Upper lobe of left lung (tissue), 4 donors: ENCODE measurements around the gene HIVEP2.

Experiments
- EP300 ChIP-seq, 4 donors: sonication (generic); formaldehyde crosslinking; IDR thresholded peaks; one replicate each; pipeline ENCODE4 v1.5.1; 2017; ENCODE audit warnings: antibody characterized with exemption in 4 of 4, control low read depth in 2 of 4
- POLR2A ChIP-seq, 4 donors: fragments of 450-650 bp; IDR thresholded peaks; one replicate each; pipeline ENCODE4 v1.5.1; 2016 to 2017; ENCODE audit warnings: antibody characterized with exemption in 4 of 4, mild to moderate bottlenecking in 2 of 4
- POLR2AphosphoS5 ChIP-seq, 2 donors: sonication (generic); formaldehyde crosslinking; IDR thresholded peaks; one replicate each; pipeline ENCODE4 v1.5.1; 2017; ENCODE audit warnings: antibody characterized with exemption in 2 of 2
- TF ChIP-seq, protein P1 (sequence below), 6 experiments: fragments of 450-650 bp in 4 of 6; fragments of 200-600 bp in 2 of 6; sonication (generic) in 2 of 6; IDR thresholded peaks; one replicate each; pipeline ENCODE4 v1.5.1; 2016 to 2019; ENCODE audit warnings: antibody characterized with exemption in 6 of 6

- TF ChIP-seq, protein P1, sequence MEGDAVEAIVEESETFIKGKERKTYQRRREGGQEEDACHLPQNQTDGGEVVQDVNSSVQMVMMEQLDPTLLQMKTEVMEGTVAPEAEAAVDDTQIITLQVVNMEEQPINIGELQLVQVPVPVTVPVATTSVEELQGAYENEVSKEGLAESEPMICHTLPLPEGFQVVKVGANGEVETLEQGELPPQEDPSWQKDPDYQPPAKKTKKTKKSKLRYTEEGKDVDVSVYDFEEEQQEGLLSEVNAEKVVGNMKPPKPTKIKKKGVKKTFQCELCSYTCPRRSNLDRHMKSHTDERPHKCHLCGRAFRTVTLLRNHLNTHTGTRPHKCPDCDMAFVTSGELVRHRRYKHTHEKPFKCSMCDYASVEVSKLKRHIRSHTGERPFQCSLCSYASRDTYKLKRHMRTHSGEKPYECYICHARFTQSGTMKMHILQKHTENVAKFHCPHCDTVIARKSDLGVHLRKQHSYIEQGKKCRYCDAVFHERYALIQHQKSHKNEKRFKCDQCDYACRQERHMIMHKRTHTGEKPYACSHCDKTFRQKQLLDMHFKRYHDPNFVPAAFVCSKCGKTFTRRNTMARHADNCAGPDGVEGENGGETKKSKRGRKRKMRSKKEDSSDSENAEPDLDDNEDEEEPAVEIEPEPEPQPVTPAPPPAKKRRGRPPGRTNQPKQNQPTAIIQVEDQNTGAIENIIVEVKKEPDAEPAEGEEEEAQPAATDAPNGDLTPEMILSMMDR (IDR thresholded peaks at IDR 0.05) = no peak
- no peak for TF ChIP-seq POLR2A (IDR thresholded peaks at IDR 0.05)
- no peak for TF ChIP-seq POLR2AphosphoS5 (IDR thresholded peaks at IDR 0.05)
- TF ChIP-seq EP300 (IDR thresholded peaks at IDR 0.05) = no peak
These were observed 213.4 kb downstream of the HIVEP2 start for GRCh38 chr6:142731611-142732010.
